ENCODE measurements around the gene MATN1. TPM values are rescaled to one million over a fixed set of nuclear protein-coding genes. Genes with fewer than 3 reads are reported as not detected.

The MATN1 gene
- total RNA-seq, 4 donors from 2014 or later = not detected

GRCh38 chr1:30684881-30685795, 38.2 kb downstream of the MATN1 start:
- H3K9me3 ChIP-seq = peaks cover 0 to 1% (median 0%) of the 10 kb centered on the region in 4 donors
- H3K4me3 ChIP-seq = peak overlapping the region in 3 of 4 donors; percentile 18 to 35 (median 20)
- no peaks in the 10 kb centered on the region for H3K36me3 ChIP-seq
- TF ChIP-seq CTCF (IDR thresholded peaks at IDR 0.05) = peak in 1 of 6 experiments; percentile 37
- TF ChIP-seq POLR2A (IDR thresholded peaks at IDR 0.05) = peak in 1 of 2 donors; percentile 44
- peak in 2 of 3 donors; percentile 91 to 94 for DNase-seq
- H3K27me3 ChIP-seq = peaks cover 0 to 9% of the 10 kb centered on the region in 2 donors
- H3K4me1 ChIP-seq = peaks cover 0 to 7% (median 0%) of the 10 kb centered on the region in 4 donors
- H3K27ac ChIP-seq = peak overlapping the region in 1 of 4 donors; percentile 23

- H3K27ac ChIP-seq = no peak overlapping the region
Measured at GRCh38 chr1:30684259-30684658, 39.1 kb downstream of the MATN1 start.

GRCh38 chr1:30683699-30684098, 39.7 kb downstream of the MATN1 start:
- Histone ChIP-seq H3K9me3 (peaks cover 0 to 12% (median 0%) of the 10 kb centered on the region in 4 donors), H3K36me3 (no peaks in the 10 kb centered on the region), H3K27me3 (peaks cover 0 to 9% of the 10 kb centered on the region in 2 donors), H3K4me3 (no peak overlapping the region), H3K27ac (no peak overlapping the region), H3K4me1 (peaks cover 0 to 7% (median 0%) of the 10 kb centered on the region in 4 donors)
- TF ChIP-seq CTCF (IDR thresholded peaks at IDR 0.05) (no peak), POLR2A (IDR thresholded peaks at IDR 0.05) (no peak)
- peak in 1 of 3 donors; percentile 5 for DNase-seq

More at GRCh38 chr1:30684259-30684658, 39.1 kb downstream of the MATN1 start:
- H3K27me3 ChIP-seq = peaks cover 0 to 9% of the 10 kb centered on the region in 2 donors
- peaks cover 0 to 10% (median 0%) of the 10 kb centered on the region in 4 donors for H3K9me3 ChIP-seq
- TF ChIP-seq POLR2A (IDR thresholded peaks at IDR 0.05) (no peak), CTCF (IDR thresholded peaks at IDR 0.05) (no peak)
- H3K4me1 ChIP-seq = peaks cover 0 to 7% (median 0%) of the 10 kb centered on the region in 4 donors
- no peak overlapping the region for H3K4me3 ChIP-seq
- DNase-seq = peak in 1 of 3 donors; percentile 23
- H3K36me3 ChIP-seq = no peaks in the 10 kb centered on the region

GRCh38 chr1:30682396-30683275, 40.7 kb downstream of the MATN1 start:
- Histone ChIP-seq H3K36me3 (no peaks in the 10 kb centered on the region), H3K27me3 (peaks cover 0 to 9% of the 10 kb centered on the region in 2 donors), H3K4me1 (peaks cover 0 to 7% (median 0%) of the 10 kb centered on the region in 4 donors), H3K27ac (no peak overlapping the region), H3K4me3 (no peak overlapping the region), H3K9me3 (peaks cover 0 to 12% (median 0%) of the 10 kb centered on the region in 4 donors)
- TF ChIP-seq CTCF (IDR thresholded peaks at IDR 0.05) = no peak
- no peak for TF ChIP-seq POLR2A (IDR thresholded peaks at IDR 0.05)
- peak in 1 of 3 donors; percentile 12 for DNase-seq

GRCh38 chr1:30681782-30682181, 41.6 kb downstream of the MATN1 start:
- H3K27ac ChIP-seq = no peak overlapping the region
- H3K4me3 ChIP-seq = no peak overlapping the region
- peaks cover 0 to 7% (median 0%) of the 10 kb centered on the region in 4 donors for H3K4me1 ChIP-seq
- peak in 1 of 3 donors; percentile 7 for DNase-seq
- TF ChIP-seq POLR2A (IDR thresholded peaks at IDR 0.05) = no peak
- no peak for TF ChIP-seq CTCF (IDR thresholded peaks at IDR 0.05)
- no peaks in the 10 kb centered on the region for H3K36me3 ChIP-seq
- H3K9me3 ChIP-seq = peaks cover 0 to 12% (median 0%) of the 10 kb centered on the region in 4 donors
- H3K27me3 ChIP-seq = peaks cover 0 to 9% of the 10 kb centered on the region in 2 donors

Data from Peyer's patch (tissue), 4 donors.